OCI-LY7 (cell line): ENCODE results near the gene CUX1. TPM values are rescaled to one million over a fixed set of nuclear protein-coding genes. Genes with fewer than 3 reads are reported as not detected.
"Not testable (repeated sequence)": the region's sequence is repeated elsewhere in the genome, so short reads cannot be mapped to it uniquely, and the experiment has no call there.

Experiments
- BruUV-seq: library from RNA; stranded (reverse); fragments of 400-500 nt; replicated peaks from 2 replicates; lab custom pipeline; 2021; lab: Mats Ljungman, UMichigan
- CTCF ChIA-PET: fragments of 300-600 bp; sonication (Branson Sonifier 250); formaldehyde crosslinking; loops from one replicate; lab custom pipeline; 2022; ENCODE audit warnings: antibody characterized with exemption; ENCODE audit not compliant: unreplicated experiment; lab: Charles Lee
- POLR2A ChIA-PET: fragments of 300-600 bp; sonication (Branson Sonifier 250); formaldehyde crosslinking; loops from one replicate; lab custom pipeline; 2022; ENCODE audit warnings: antibody characterized with exemption; lab: Charles Lee
- DNase-seq: peaks from one replicate; pipeline ENCODE4 v3.0.0-alpha.2; 2015; ENCODE audit warnings: low spot score
- H2AFZ ChIP-seq: fragments of 200-600 bp; sonication (generic), shearing (Covaris generic); 2 replicates; pipeline ENCODE4 v1.6.1; 2014; ENCODE audit warnings: mild to moderate bottlenecking, antibody characterized with exemption, low read length, moderate library complexity
- H3K27ac ChIP-seq: fragments of 200-600 bp; sonication (generic); 2 replicates; pipeline ENCODE4 v1.5.1; 2014; ENCODE audit warnings: mixed run types, low read depth, mild to moderate bottlenecking, moderate library complexity, low read length, inconsistent platforms; ENCODE audit not compliant: poor library complexity, severe bottlenecking
- H3K36me3 ChIP-seq: fragments of 200-600 bp; sonication (generic); 2 replicates; pipeline ENCODE4 v1.6.1; 2014; ENCODE audit warnings: mild to moderate bottlenecking, antibody characterized with exemption, low read length, moderate library complexity, mixed read lengths; ENCODE audit not compliant: insufficient read depth
- H3K4me1 ChIP-seq: fragments of 200-600 bp; sonication (generic); 2 replicates; pipeline ENCODE4 v1.5.1; 2014; ENCODE audit warnings: mild to moderate bottlenecking, low read length; ENCODE audit not compliant: insufficient read depth, poor library complexity, severe bottlenecking
- H3K4me2 ChIP-seq: fragments of 200-600 bp; sonication (generic); 2 replicates; pipeline ENCODE4 v1.6.1; 2014; ENCODE audit warnings: mild to moderate bottlenecking, low read length
- H3K4me3 ChIP-seq: fragments of 200-600 bp; sonication (generic); 2 replicates; pipeline ENCODE4 v1.5.1; 2014; ENCODE audit warnings: mild to moderate bottlenecking, low read depth, low read length; ENCODE audit not compliant: poor library complexity, severe bottlenecking
- H3K79me2 ChIP-seq: fragments of 200-600 bp; sonication (generic); 2 replicates; pipeline ENCODE4 v1.6.1; 2016; ENCODE audit warnings: low read depth, mild to moderate bottlenecking, low read length, moderate library complexity, mixed read lengths; ENCODE audit not compliant: insufficient read depth
- H3K9me2 ChIP-seq: fragments of 200-600 bp; sonication (generic); 2 replicates; pipeline ENCODE4 v1.6.1; 2016; ENCODE audit warnings: mild to moderate bottlenecking, low read length, mixed read lengths; ENCODE audit not compliant: insufficient read depth
- H3K9me3 ChIP-seq: fragments of 200-600 bp; sonication (generic); 2 replicates; pipeline ENCODE4 v1.6.1; 2014; ENCODE audit warnings: mild to moderate bottlenecking, mixed run types, low read length, mixed read lengths
- H4K20me1 ChIP-seq: fragments of 200-600 bp; sonication (generic); 2 replicates; pipeline ENCODE4 v1.6.1; 2014; ENCODE audit warnings: mild to moderate bottlenecking, antibody characterized with exemption, low read length, moderate library complexity, mixed read lengths; ENCODE audit not compliant: insufficient read depth
- CTCF ChIP-seq: fragments of 200-600 bp; sonication (generic); conservative IDR thresholded peaks from 2 replicates; pipeline ENCODE4 v1.5.1; 2014; ENCODE audit warnings: mild to moderate bottlenecking, antibody characterized with exemption, low read length, moderate library complexity, mixed read lengths
- EZH2phosphoT487 ChIP-seq: fragments of 200-600 bp; sonication (generic); IDR thresholded peaks from 2 replicates; pipeline ENCODE4 v1.6.1; 2018; ENCODE audit warnings: low read depth, borderline replicate concordance, mild to moderate bottlenecking, mixed run types, antibody characterized with exemption, low read length, moderate library complexity, mixed read lengths
- intact Hi-C: fragments of 100-400 bp; cut with micrococcal nuclease; formaldehyde crosslinking; loops from one replicate; pipeline ENCODE4 v1.10.0; 2022; ENCODE audit not compliant: unreplicated experiment
- total RNA-seq, 2 experiments: library from RNA; depleted of rRNA in 1 of 2; stranded (reverse); fragments of >200 nt in 1 of 2; shearing (Covaris generic) in 1 of 2; gene quantifications; 2 replicates each; pipeline ENCODE4 v1.2.3, GENCODE V29; 2014 to 2022

Gene CUX1
- total RNA-seq, 2 experiments from 2014 or later = 143 to 199 TPM

GRCh38 chr7:102132209-102132752 is 314.9 kb downstream of the CUX1 start:
- no peaks in the 10 kb centered on the region for H3K79me2 ChIP-seq
- no peak overlapping the region for H3K27ac ChIP-seq
- no peak overlapping the region for H3K4me3 ChIP-seq
- H3K9me2 ChIP-seq = no peaks in the 10 kb centered on the region
- H3K4me1 ChIP-seq = no peaks in the 10 kb centered on the region
- H3K36me3 ChIP-seq = peaks cover 90% of the 10 kb centered on the region
- no TSS peak for BruUV-seq
- POLR2A ChIA-PET = no interaction called here
- no peak for DNase-seq
- no peaks in the 10 kb centered on the region for H3K9me3 ChIP-seq
- intact Hi-C loops = no loop called here
- CTCF ChIA-PET = no interaction called here
- no peak overlapping the region for H3K4me2 ChIP-seq
- H4K20me1 ChIP-seq = no peaks in the 10 kb centered on the region
- TF ChIP-seq CTCF (no peak), EZH2phosphoT487 (no peak)
- no peak overlapping the region for H2AFZ ChIP-seq

GRCh38 chr7:102138676-102139075 is 321.2 kb downstream of the CUX1 start:
- H3K27ac ChIP-seq = no peak overlapping the region
- BruUV-seq = no TSS peak
- intact Hi-C loops = no loop called here
- H4K20me1 ChIP-seq = no peaks in the 10 kb centered on the region
- H2AFZ ChIP-seq = no peak overlapping the region
- no peak overlapping the region for H3K4me2 ChIP-seq
- POLR2A ChIA-PET = no interaction called here
- DNase-seq = no peak
- CTCF ChIA-PET = no interaction called here
- H3K9me2 ChIP-seq = no peaks in the 10 kb centered on the region
- peaks cover 17% of the 10 kb centered on the region for H3K4me1 ChIP-seq
- no peaks in the 10 kb centered on the region for H3K9me3 ChIP-seq
- H3K36me3 ChIP-seq = peaks cover 95% of the 10 kb centered on the region
- TF ChIP-seq EZH2phosphoT487 (no peak), CTCF (no peak)
- H3K79me2 ChIP-seq = no peaks in the 10 kb centered on the region
- no peak overlapping the region for H3K4me3 ChIP-seq

- H3K9me2 ChIP-seq = no peaks in the 10 kb centered on the region
- peak; percentile 54 for DNase-seq
- H3K27ac ChIP-seq = peak overlapping the region; percentile 28
- no peaks in the 10 kb centered on the region for H3K9me3 ChIP-seq
- H4K20me1 ChIP-seq = no peaks in the 10 kb centered on the region
- no peak overlapping the region for H2AFZ ChIP-seq
- H3K36me3 ChIP-seq = peaks cover 93% of the 10 kb centered on the region
- H3K79me2 ChIP-seq = no peaks in the 10 kb centered on the region
- H3K4me3 ChIP-seq = no peak overlapping the region
- ChIA-PET CTCF (no interaction called here), POLR2A (interaction anchor here (0.7 kb wide), 2 partner anchors 74 to 93 kb away, joined by 3 read pairs; no protein-coding TSS in a partner anchor)
- BruUV-seq = no TSS peak
- TF ChIP-seq EZH2phosphoT487 = no peak
- no peak for TF ChIP-seq CTCF
- H3K4me1 ChIP-seq = peaks cover 17% of the 10 kb centered on the region
- intact Hi-C loops = no loop called here
- peak overlapping the region; percentile 15; the same call in 1 of the 2 replicates for H3K4me2 ChIP-seq
Measured at GRCh38 chr7:102140952-102141370, 323.5 kb downstream of the CUX1 start.

- H3K9me2 ChIP-seq, H3K79me2 ChIP-seq, H3K4me3 ChIP-seq, H4K20me1 ChIP-seq, H3K27ac ChIP-seq, intact Hi-C loops, DNase-seq, POLR2A ChIA-PET, H3K9me3 ChIP-seq, BruUV-seq, H2AFZ ChIP-seq, CTCF ChIA-PET, H3K4me2 ChIP-seq: not testable (repeated sequence)
- H3K36me3 ChIP-seq = peaks cover 95% of the 10 kb centered on the region
- peaks cover 17% of the 10 kb centered on the region for H3K4me1 ChIP-seq
Measured at GRCh38 chr7:102142433-102142832, 325.0 kb downstream of the CUX1 start.
